T-helper 1 cell treated with Interleukin-12 subunit alpha and Interleukin-12 subunit beta and Interleukin-4 antibody, amounts not matched to agents 30 ng/mL and 1 ng/mL, for 36 hours (primary cell): ENCODE data around the gene FBXL14. TPM values are rescaled to one million over a fixed set of nuclear protein-coding genes. Genes with fewer than 3 reads are reported as not detected.

Experiments
- intact Hi-C: fragments of 100-400 bp; cut with micrococcal nuclease; formaldehyde crosslinking; loops from one replicate; pipeline ENCODE4 v1.15.1; 2024
- total RNA-seq: library from RNA; stranded (reverse); gene quantifications from 2 replicates; pipeline ENCODE4 v1.2.3, GENCODE V29; 2022

The FBXL14 gene
- total RNA-seq, 1 donor from 2014 or later = 26.5 TPM

DNA sequence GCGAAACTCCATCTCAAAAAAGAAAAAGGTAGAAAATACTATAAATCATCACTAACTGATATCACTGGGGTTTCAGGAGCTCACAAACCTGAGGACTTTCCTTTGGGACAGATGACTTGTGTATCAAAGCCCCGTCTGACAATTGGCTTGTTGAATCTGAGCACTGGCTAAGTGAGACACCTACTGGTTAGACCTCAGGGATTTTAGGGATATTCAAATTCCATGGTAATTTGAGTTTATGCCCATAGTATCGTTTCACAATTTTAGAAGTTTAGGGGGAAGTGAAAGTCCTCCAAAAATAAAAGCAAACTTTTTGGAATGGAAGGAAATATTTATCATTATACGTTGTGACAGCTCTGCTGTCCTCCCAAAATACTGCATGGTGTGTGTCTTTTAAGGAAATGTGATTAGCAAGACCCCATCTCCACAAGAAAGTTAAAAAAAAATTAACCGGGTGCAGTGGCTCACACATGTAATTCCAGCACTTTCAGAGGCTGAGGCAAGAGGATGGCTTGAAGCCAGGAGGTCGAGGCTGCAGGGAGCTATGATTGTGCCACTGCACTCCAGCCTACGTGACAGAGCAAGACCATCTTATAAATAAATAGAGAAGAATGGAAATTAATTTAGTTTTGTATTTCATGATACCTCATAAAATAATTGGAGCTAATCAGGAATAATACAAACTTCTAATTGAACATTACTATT, 49.2 kb downstream of the FBXL14 start:
- intact Hi-C loops = no loop called here

DNA sequence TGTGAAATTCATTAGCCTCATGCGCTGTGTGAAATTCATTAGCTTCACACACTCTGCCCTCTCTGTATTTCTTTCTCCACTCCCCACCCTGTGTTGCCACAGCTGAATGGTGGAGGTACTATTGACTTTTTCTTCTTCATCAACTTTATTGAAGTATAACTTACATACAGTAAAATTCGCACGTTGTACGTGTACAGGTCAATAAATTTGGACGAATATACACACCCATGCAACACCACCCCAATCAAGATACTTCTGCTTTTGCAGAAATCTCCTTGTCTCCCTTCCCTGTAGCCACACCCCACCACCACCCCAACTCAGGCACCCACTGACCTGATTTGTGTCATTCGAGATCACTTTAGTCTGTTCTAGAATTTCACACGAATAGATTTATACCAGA, 51.8 kb downstream of the FBXL14 start:
- intact Hi-C loops = no loop called here

DNA sequence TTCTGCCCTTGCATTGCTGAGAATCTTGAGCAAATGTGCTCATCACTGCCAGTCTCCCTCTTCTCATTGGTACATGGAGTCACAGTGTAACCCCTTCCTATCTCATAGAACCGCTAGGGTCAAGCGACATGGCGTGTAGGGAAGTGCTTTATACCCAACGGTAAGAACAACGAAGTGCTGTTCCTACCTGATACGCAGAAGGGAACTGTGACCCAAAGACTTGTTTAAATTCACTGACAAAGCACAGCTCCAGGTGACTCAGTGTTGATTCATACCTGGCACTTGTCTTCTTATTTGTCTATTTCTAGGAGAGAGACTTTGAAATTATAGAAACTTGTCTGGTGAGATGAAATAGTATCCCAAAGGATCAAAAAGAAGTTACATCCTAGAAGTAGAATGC, 53.7 kb downstream of the FBXL14 start:
- intact Hi-C loops = no loop called here

DNA sequence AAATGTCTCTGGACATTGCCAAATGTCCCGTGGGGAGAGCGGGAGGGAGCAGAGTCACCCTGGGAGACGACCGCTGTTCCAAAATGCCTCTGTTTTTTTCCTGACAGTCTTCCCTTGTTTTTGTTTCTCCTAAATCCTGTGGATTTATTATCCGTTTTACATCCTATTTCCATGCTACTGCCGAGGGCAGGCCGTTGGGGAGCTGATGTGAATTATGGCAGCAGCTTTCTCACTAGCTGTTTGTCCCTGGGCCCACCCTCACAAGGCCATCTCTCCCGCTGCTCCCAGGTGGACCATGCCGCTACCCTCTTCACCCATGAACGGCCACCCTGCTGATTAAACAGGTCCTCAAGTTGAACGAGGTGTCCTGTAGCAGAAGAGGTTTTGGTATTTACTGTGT, 55.2 kb downstream of the FBXL14 start:
- intact Hi-C loops = no loop called here

DNA sequence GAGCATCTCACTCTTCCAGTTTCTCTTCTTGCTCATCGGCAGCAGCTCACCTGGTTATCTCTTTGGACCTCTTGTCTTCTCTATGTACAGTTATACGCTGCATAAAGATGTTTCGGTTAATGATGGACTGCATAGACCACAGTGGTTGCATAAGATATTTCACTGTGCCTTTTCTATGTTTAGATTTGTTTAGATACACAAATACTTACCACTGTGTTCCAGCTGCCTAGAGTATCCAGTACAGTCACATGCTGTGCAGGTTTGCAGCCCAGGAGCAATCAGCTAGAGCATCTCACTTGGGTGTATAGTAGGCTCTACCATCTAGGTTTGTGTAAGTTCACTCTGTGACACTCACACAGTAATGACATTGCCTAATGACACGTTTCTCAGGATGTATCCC, 57.6 kb downstream of the FBXL14 start:
- intact Hi-C loops = no loop called here

DNA sequence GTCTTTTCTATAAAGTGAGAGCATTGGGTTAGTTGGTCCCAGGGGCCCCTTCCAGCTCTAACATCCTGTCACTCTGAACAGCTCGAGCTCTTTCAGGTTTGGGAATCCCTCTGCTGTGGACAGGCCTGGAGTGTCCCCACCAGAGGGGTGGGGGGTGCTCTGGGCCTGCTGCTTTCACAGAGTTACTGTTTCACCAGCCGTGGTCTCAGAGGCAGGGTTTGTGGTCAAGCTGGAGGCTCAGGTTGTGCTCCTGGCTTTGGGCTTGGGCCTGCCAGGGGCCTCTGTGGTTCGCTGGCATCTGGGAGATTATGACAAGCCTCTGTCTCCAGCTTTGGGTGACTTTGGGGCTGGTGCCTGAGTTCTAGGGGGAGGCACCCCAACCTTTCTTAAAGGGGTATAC, 59.6 kb downstream of the FBXL14 start:
- intact Hi-C loops = no loop called here

DNA sequence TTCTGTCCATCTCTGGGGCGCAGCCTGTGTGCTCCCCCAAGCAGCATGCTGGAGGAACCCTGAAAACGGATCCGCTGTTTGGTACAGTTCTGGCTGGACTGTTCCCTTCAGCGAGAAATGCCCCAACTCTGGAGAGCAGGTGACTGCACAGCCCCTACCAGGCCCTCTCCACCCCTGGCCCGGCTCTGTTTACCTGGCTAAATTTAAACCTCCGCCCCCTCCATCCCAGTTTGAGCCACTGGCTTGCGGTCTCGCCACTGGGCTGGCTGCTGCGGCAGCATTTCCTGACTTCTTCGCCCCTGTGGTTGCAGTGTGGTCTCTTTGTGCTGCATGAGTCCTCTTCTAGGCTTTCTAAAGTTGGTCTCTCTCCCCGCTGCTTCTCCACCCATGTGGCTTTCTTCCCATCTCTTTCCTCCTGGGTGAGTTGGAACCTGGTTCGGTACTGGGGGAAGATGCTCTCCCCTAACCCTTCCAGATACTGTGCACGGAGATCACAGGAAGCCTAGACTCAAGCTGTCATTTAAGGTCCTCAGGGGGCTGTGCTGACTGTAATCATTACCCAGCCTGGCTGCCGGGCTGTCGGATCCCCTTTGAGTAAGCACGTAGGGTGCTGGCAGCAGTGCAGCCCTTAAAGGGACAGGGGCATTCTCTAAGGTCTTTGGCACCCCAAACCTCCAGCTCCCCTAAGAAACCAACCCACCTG, 60.6 kb downstream of the FBXL14 start:
- intact Hi-C loops = loop anchor here (1.0 to 2.0 kb wide), 7 partner anchors 49 to 543 kb away; partner anchors contain the start of gene ERC1

DNA sequence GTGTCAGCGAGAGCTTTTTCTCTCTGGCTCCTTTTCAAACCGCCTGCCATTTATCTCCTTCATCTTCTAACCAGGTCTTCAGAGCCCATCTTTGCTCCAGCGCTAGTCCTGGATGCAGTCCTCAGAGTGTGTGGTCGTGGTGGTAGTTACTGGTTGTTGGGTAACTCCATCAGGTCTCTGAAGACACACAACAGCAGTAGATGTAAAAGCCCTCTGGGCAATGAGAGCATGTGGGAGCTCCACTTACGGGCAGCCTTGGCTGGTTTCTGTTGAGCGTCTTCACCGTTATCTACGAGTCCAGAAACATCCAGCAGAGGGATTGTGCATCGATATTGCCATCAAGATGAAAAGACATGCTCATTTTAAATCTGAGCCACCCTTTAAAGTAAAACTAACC, 61.2 kb downstream of the FBXL14 start:
- intact Hi-C loops = loop anchor here (1.0 to 2.0 kb wide), 7 partner anchors 50 to 542 kb away; partner anchors contain the start of gene ERC1

DNA sequence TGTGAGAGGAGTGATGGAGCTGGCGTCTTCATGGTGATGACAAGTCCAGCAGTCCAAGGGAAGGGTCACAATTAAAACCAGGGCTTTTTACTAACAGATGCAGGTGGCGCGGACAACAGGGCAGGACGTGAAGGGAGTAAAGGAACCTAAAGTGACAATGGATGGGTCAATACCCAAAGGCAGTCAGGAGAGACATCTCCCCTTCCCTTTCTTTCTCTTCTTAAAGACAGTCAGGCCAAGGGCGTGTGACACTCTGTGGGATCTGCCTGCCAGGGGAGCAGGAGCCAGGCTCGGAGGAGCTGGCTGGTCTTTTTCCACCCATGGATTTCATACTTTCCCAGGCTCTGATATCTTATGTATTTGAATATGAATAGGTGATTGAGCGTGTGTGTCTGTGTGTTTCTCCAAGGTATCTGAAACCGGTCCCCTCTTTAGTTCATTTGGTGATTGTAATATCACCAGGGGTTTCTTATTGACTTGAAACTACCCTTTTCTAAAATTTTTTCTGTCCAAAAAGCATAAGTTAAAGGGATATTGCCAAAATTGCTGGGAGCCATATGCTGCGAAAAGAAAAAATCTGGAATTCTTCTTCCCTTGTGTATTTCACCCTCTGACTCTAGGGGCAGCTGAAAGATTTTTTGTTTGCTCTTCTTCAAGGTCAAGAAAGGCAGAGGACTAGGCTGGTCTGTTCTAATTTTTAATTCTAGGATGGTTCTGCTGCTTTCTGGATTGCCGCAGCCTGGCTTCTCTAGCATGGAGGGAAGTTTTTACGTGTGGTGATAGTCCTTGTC, 61.8 kb downstream of the FBXL14 start:
- intact Hi-C loops = loop anchor here (1.0 to 2.0 kb wide), 7 partner anchors 50 to 542 kb away; partner anchors contain the start of gene ERC1

DNA sequence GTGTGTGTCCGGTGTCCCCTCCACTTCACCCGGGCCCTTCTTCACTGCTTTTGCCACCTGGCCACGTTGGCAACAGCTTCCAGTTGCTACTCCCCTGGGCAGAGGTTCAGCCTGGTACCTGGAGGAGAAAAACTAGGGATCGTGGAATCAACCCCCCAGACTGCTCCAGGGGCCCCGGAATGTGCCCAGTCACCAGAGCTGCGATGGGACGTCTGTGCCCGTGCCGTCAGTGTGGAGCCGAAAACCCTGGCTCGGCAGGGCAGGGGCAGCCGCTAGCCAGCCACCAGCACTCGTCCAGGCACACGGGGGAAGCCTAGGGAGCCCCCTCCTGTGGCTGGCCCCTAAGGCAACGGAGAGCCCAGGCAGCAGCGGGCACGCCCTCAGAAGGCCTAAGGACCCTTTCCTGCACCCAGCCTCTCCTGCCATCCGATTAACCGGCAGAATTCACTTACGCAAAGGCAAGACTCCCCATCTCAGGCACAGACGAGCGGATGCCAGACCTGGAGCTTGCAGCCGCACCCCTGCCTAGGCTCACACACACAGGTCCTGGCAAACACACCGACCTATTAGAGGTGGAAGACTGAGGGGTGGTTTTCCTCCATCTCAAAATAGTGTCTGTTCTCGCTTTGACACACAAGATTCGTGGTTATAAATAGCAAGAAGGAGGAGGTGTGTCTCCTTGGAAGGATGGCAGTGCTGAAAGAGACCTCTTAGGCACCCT, 62.6 kb downstream of the FBXL14 start:
- intact Hi-C loops = loop anchor here (2.0 kb wide), 4 partner anchors 51 to 541 kb away; partner anchors contain the start of gene ERC1

DNA sequence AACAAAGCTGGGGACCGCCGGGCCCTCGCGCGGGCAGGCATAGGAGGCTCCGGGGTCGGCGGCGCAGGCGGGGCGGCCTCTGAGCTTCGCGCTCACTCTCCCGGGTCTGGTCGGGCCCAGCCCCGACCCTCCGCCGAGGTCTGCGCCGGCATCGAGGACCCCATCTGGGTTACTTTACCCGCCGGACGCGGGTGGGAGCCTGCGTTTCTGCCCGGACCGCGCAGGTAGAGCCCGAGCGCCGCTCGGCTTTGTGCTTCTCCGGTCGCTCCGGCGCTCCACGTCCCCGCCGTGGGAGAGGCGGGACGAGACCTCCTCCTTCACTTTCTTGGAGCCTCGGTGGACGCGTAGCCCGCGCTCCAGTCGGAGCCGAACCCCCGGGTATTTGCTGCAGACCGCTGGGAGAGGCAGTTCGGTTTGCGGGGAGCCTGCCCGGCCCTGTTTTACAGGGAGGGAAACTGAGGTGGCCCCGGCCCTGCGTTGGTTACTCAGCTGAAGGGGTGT, 63.2 kb downstream of the FBXL14 start:
- intact Hi-C loops = no loop called here

DNA sequence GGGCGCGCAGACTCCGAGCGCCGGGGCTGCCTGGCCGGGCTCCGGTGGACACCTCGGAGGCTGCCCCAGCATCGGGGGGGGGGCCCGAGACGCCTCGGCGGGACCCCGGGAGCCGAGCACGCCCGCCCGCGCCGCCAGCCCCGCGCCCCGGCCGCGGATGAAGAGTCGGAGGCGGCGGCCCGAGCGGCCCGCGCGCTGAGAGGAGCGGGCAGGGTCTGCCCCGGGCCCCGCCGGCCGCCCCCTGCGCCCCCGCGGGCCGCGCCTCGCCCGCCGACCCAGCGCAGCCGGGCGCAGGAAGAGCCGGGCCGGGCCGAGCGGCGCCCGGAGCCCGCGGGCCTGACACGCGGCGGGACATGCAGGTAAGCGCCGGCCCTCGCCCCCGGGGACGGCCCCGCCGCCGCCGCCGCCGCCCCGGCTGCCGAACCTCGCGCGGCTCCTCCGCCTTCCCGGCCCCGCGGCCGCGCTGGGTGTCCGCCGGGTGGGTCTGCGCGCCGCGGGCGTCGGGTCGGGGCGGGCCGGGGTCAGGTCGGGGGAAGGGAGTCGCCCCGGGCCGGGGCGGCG, 63.7 kb downstream of the FBXL14 start:
- intact Hi-C loops = no loop called here

DNA sequence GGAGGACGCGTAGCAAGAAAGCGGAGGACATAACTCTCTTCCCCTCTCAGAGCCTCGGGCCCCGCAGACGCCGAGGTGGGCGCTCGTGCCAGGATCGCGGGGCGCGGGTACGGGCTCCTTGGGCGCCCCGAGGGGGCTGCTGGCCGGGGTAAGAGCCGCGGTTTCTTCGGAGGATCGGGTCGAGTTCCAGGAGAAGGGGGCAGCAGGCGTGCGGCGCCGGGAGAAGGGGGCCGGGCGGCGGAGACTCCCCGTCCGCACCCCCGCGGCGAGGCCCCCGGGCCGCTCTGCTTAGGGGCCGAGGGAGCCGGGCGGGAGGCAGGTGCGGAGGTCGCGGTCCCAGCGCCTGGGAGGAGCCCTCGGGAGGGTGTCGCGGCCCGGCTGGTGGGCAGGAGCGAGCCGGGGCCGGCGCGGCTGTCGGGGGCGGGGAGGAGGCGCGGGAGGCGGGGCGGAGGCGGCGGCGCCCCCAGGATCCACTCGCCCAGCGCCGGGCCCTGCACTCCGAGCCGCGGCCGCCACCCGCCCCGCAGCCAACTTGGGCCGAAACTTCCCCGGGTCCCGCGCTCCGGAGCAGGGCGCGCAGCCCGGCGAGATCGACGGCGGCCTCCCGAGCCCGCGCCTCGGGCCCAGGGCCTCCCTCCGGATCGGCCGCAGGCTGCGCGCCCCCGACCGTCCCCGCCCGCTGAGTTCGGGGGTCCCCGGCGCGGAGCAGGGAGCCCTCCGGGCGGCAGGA, 64.4 kb downstream of the FBXL14 start:
- intact Hi-C loops = no loop called here

DNA sequence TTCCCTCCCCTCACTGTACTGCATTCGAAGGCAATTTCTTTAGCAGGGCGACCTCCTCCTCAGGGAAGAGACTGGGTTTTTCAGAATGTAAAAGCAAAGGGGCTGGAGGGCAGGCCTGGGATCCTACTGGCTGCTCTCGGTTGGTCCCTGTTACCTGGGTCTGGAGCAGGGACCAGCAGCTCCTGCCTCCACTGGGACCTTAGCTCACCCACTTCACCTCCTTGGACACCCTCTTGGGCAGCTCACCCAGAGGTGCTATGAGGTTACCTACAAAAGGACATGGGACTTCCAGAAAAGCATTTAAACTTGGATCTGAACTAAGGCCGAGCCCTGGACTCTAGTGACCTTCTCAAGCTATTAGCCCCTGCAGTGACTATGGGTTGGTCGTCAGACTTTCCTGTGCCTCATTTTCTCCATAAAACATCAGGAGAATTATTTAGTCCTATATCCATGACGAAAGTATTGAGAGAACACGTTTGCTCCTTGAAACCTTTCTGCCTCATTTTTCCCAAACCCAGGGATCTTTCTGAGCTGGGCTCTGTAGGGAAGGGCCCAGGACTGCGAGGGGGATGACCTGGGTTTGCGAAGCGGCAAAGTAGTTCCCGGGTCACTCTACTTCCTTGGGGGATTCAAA, 65.0 kb downstream of the FBXL14 start:
- intact Hi-C loops = no loop called here

DNA sequence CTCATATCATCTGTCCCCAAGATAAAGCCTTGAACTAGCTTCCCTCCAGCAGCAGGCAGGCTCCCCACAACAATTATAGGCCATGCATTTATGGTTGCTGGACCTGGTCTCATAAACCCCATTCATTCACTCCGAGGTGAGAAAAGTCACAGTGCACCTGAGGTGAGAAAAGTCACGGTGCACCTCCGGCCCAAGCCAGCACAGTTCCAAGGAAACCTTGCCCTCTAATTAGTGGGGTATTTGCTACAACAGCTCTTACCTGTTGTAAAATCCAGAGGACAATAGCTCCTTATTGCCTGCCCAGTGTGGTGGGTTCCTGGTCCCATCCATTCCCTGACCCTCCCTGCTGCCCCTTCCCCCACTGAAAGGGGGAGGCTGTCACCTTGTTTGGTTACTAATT, 65.6 kb downstream of the FBXL14 start:
- intact Hi-C loops = no loop called here

DNA sequence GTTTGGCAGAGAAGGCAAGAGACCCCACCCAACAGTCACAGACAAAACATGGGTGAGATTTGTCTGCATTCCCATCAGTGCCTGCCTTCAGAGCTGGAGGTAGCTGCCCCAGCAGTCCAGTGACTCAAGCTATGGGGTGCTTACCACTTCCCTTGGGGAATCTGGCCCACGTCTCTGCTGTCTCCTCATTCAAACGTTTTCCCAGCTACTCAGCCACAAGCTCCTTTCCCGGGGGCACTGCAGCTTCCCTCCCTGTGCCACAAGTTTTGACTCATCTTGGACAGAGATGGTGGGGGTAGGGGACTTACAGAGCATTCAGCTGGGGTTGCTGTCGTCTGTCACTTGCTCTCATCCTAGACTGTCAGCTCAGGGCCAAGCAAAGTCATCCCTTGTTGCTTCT, 66.6 kb downstream of the FBXL14 start:
- intact Hi-C loops = no loop called here

DNA sequence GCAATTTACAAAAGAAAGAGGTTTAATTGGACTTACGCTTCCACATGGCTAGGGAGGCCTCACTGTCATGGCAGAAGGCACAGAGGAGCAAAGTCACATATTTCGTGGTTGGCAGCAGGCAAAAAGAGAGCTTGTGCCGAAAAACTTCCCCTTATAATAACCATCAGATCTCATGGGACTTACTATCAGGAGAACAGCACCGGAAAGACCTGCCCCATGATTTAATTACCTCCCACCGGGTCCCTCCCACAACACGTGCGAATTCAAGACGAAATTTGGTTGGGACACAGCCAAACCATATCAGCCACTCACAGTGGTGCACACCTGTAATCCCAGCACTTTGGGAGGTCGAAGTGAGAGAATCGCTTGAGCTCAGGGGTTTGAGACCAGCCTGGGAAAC, 68.5 kb downstream of the FBXL14 start:
- intact Hi-C loops = no loop called here

DNA sequence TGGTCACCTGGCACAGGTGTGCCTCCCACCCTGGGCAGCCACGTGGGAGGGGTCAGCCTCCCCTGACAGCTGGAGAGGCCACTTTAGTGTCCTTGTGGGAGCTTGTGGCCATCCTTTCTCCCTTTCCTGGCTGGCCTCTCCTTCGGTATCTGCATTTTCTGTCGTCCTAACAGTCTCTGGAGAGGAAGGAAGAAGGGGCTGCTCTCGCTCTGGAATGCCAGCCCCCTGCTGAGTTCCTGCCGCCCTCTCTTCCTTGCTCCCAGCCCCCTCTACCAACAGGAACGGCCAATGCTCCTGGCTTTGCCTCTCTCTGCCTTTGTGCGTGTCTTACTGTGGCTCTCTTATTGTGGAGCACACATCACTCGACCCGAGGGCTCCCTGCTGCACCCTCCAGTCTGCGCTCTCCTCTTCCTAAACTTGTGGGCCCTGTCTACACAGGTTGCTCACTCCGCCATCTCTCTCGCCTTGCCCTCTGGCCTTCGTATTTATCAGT, 70.8 kb downstream of the FBXL14 start:
- intact Hi-C loops = no loop called here

DNA sequence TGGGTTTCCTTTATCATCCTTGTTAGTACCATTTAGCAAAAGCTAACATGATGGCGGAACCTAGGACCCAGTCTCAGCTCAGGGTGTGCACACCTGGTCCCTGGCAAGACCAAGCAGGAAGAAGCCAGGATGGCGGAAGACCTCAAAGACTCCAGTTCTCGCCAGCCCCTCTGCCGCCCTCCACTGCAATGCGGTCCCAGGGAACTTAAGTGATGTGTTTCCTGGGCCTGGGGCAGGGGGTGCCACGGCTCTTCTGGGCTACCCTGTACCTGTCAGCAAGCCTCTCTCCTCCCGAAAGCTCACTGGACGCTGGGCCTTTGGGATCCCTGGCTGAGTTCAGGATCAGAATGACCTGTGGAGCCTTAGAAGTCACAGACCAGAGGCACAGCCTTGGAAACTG, 71.3 kb downstream of the FBXL14 start:
- intact Hi-C loops = no loop called here
